CD14-positive monocyte (primary cell): ENCODE measurements around the gene ELMO2. TPM values are rescaled to one million over a fixed set of nuclear protein-coding genes. Genes with fewer than 3 reads are reported as not detected.

Experiments used
- DNase-seq, 3 donors: peaks; one replicate each; pipeline ENCODE4 v3.0.0-alpha.2; 2011 to 2022
- H2AFZ ChIP-seq: 2 replicates; pipeline ENCODE4 v1.6.0; 2012; ENCODE audit warnings: mild to moderate bottlenecking, low read depth, low read length, inconsistent platforms; ENCODE audit not compliant: insufficient read depth, poor library complexity, severe bottlenecking
- H3K27ac ChIP-seq, 2 donors: 1 replicate in 1 of 2; 2 replicates in 1 of 2; pipeline ENCODE4 v1.5.1; 2012 to 2013; ENCODE audit warnings: low read length in 2 of 2, control low read depth in 1 of 2, inconsistent platforms in 1 of 2, low read depth in 1 of 2, mild to moderate bottlenecking in 1 of 2
- H3K27me3 ChIP-seq, 2 donors: one replicate each; pipeline versions ENCODE4 v1.6.0 to v1.6.1; 2011 to 2013; ENCODE audit warnings: low read length in 2 of 2; ENCODE audit not compliant: control insufficient read depth in 2 of 2, insufficient read depth in 2 of 2
- H3K36me3 ChIP-seq, 2 donors: replicated peaks in 1 of 2; 1 replicate in 1 of 2; 2 replicates in 1 of 2; pipeline versions ENCODE4 v1.5.1 to v1.6.1; 2012 to 2013; ENCODE audit warnings: low read length in 2 of 2, control low read depth in 1 of 2, inconsistent platforms in 1 of 2, mild to moderate bottlenecking in 1 of 2; ENCODE audit not compliant: insufficient read depth in 2 of 2, control insufficient read depth in 1 of 2
- H3K4me1 ChIP-seq, 2 donors: 1 replicate in 1 of 2; 2 replicates in 1 of 2; pipeline versions ENCODE4 v1.5.1 to v1.6.1; 2012 to 2013; ENCODE audit warnings: low read length in 2 of 2, control low read depth in 1 of 2, inconsistent platforms in 1 of 2, mild to moderate bottlenecking in 1 of 2, moderate library complexity in 1 of 2; ENCODE audit not compliant: insufficient read depth in 2 of 2, control insufficient read depth in 1 of 2
- H3K4me2 ChIP-seq: replicated peaks from 2 replicates; pipeline ENCODE3; 2012; ENCODE audit warnings: low read length, moderate library complexity, mild to moderate bottlenecking; ENCODE audit not compliant: poor library complexity, severe bottlenecking; ENCODE audit errors: extremely low read depth
- H3K4me3 ChIP-seq, 3 experiments: fragments of 200-600 bp in 1 of 3; sonication (generic) in 1 of 3; replicated peaks in 1 of 3; 1 replicate in 2 of 3; 2 replicates in 1 of 3; pipeline ENCODE4 v1.5.1; 2011 to 2013; ENCODE audit warnings: low read length in 3 of 3, mild to moderate bottlenecking in 3 of 3, control low read depth in 2 of 3, low read depth in 2 of 3, inconsistent platforms in 1 of 3, moderate library complexity in 1 of 3
- H3K79me2 ChIP-seq: 2 replicates; pipeline ENCODE4 v1.6.0; 2012; ENCODE audit warnings: mild to moderate bottlenecking, control low read depth, inconsistent platforms, low read length, moderate library complexity; ENCODE audit not compliant: insufficient read depth
- H3K9ac ChIP-seq: 2 replicates; pipeline ENCODE4 v1.6.0; 2017; ENCODE audit warnings: low read length, mild to moderate bottlenecking; ENCODE audit not compliant: insufficient read depth, poor library complexity, severe bottlenecking
- H3K9me3 ChIP-seq, 2 donors: replicated peaks in 1 of 2; 1 replicate in 1 of 2; 2 replicates in 1 of 2; pipeline versions ENCODE4 v1.5.1 to v1.6.1; 2012 to 2013; ENCODE audit warnings: low read length in 2 of 2, control low read depth in 1 of 2; ENCODE audit not compliant: control insufficient read depth in 1 of 2, insufficient read depth in 1 of 2
- H4K20me1 ChIP-seq: 2 replicates; pipeline ENCODE4 v1.6.0; 2012; ENCODE audit warnings: mild to moderate bottlenecking, low read length, control low read depth, moderate library complexity; ENCODE audit not compliant: insufficient read depth
- H3K27ac Mint-ChIP-seq, 7 donors: one replicate each; pipeline ENCODE4 v1.8.0; 2020; ENCODE audit warnings: mild to moderate bottlenecking in 7 of 7, mixed read lengths in 7 of 7, moderate library complexity in 6 of 7, inconsistent platforms in 2 of 7
- H3K27me3 Mint-ChIP-seq, 3 donors: one replicate each; pipeline ENCODE4 v1.8.0; 2021 to 2022; ENCODE audit warnings: low read depth in 3 of 3, mild to moderate bottlenecking in 3 of 3, mixed read lengths in 3 of 3, moderate library complexity in 3 of 3, inconsistent platforms in 1 of 3
- H3K36me3 Mint-ChIP-seq, 2 donors: one replicate each; pipeline ENCODE4 v1.8.0; 2020; ENCODE audit warnings: mixed read lengths in 2 of 2, inconsistent platforms in 1 of 2, mild to moderate bottlenecking in 1 of 2
- H3K4me1 Mint-ChIP-seq: one replicate; pipeline ENCODE4 v1.8.0; 2020; ENCODE audit warnings: mild to moderate bottlenecking, mixed read lengths
- H3K4me3 Mint-ChIP-seq, 2 donors: one replicate each; pipeline ENCODE4 v1.8.0; 2020; ENCODE audit warnings: mild to moderate bottlenecking in 2 of 2, mixed read lengths in 2 of 2, moderate library complexity in 1 of 2
- H3K9me3 Mint-ChIP-seq, 7 donors: one replicate each; pipeline ENCODE4 v1.8.0; 2020 to 2022; ENCODE audit warnings: mixed read lengths in 7 of 7, mild to moderate bottlenecking in 6 of 7, moderate library complexity in 6 of 7, inconsistent platforms in 2 of 7
- CTCF ChIP-seq: fragments of 200-600 bp; IDR thresholded peaks from one replicate; pipeline ENCODE4 v1.8.0; 2022; ENCODE audit warnings: antibody characterized with exemption, mild to moderate bottlenecking
- WGBS: methylation state at CpG from one replicate; pipeline ENCODE4 v1.1.5; 2013; ENCODE audit warnings: missing lambda C conversion rate; ENCODE audit not compliant: insufficient coverage; 5-methylcytosine and 5-hydroxymethylcytosine counted together
- intact Hi-C, 2 donors: fragments of 100-400 bp; cut with micrococcal nuclease; formaldehyde crosslinking; loops; one replicate each; pipeline versions ENCODE4 v1.15.0 to v1.15.1; 2023
- polyA plus RNA-seq, 3 donors: library from polyadenylated mRNA; depleted of rRNA in 1 of 3; unstranded in 2 of 3; stranded (reverse) in 1 of 3; fragments of 300-500 nt in 2 of 3; fragments of >200 nt in 1 of 3; fragmentation: Illumina TruSeq in 2 of 3; gene quantifications; 1 replicate in 2 of 3; 2 replicates in 1 of 3; pipeline ENCODE4 v1.2.3, GENCODE V29; 2012 to 2021

The ELMO2 gene
- polyA plus RNA-seq, 3 donors, result 35.3 to 53.1 (median 42.3) TPM

GRCh38 chr20:46362921-46363867 is 43.2 kb downstream of the ELMO2 start:
- intact Hi-C loops, result loop anchor here in 1 of 2 donors (5.0 kb wide), 1 partner anchor 156 kb away; no protein-coding TSS in a partner anchor
- H2AFZ ChIP-seq, result no peak overlapping the region
- H3K36me3 Mint-ChIP-seq, result peaks cover 48 to 51% of the 10 kb centered on the region in 2 donors

More at GRCh38 chr20:46362921-46363867, 43.2 kb downstream of the ELMO2 start:
- Mint-ChIP-seq H3K4me3 (peak overlapping the region; percentile 87 to 93), H3K27ac (peak overlapping the region; percentile 89 to 99 (median 97)), H3K9me3 (peaks cover 0 to 1% (median 0%) of the 10 kb centered on the region in 7 donors), H3K4me1 (peaks cover 59% of the 10 kb centered on the region), H3K27me3 (peaks cover 0 to 5% (median 0%) of the 10 kb centered on the region in 3 donors)
- Histone ChIP-seq H3K4me2 (peak overlapping the region; percentile 79), H3K4me3 (peak overlapping the region; percentile 60 to 85 (median 70)), H3K79me2 (peaks cover 53% of the 10 kb centered on the region), H3K9ac (peak overlapping the region; percentile 99), H3K4me1 (peaks cover 59 to 61% of the 10 kb centered on the region in 2 donors), H4K20me1 (peaks cover 57% of the 10 kb centered on the region), H3K36me3 (peaks cover 26 to 34% of the 10 kb centered on the region in 2 donors), H3K9me3 (no peaks in the 10 kb centered on the region), H3K27ac (peak overlapping the region; percentile 86 to 98), H3K27me3 (no peaks in the 10 kb centered on the region)
- TF ChIP-seq CTCF, result no peak
- peak; percentile 39 to 77 (median 69) for DNase-seq
- WGBS, result 18% methylated on average over 12 of the region's 14 CpGs
